HepG2 (cell line): ENCODE measurements around the gene RPL37A.

ENCODE experiments used
- ATF2 ChIP-seq: sonication (generic); formaldehyde crosslinking; IDR thresholded peaks from 2 replicates; pipeline ENCODE4 v1.4.0; 2020; ENCODE audit warnings: missing genetic modification reagents
- CHD4 ChIP-seq: fragments of 200-600 bp; sonication (generic); IDR thresholded peaks from 2 replicates; pipeline ENCODE4 v1.7.0; 2017; ENCODE audit warnings: mild to moderate bottlenecking, low read length, borderline replicate concordance
- IRF1 ChIP-seq: sonication (generic); formaldehyde crosslinking; IDR thresholded peaks from 2 replicates; pipeline ENCODE4 v1.4.0; 2020; ENCODE audit warnings: low read depth, mild to moderate bottlenecking, missing genetic modification reagents
- KDM6A ChIP-seq: IDR thresholded peaks from 2 replicates; pipeline ENCODE4 v1.6.1; 2016; ENCODE audit warnings: low read depth
- NCOA2 ChIP-seq: sonication (generic); formaldehyde crosslinking; IDR thresholded peaks from 2 replicates; pipeline ENCODE4 v1.8.0; 2022; ENCODE audit warnings: inconsistent platforms
- PHF21A ChIP-seq: sonication (generic); formaldehyde crosslinking; IDR thresholded peaks from 2 replicates; pipeline ENCODE4 v1.5.0; 2020; ENCODE audit warnings: mild to moderate bottlenecking, missing genetic modification reagents
- REL ChIP-seq: sonication (generic); formaldehyde crosslinking; conservative IDR thresholded peaks from 2 replicates; pipeline ENCODE4 v1.8.0; 2022; ENCODE audit warnings: mild to moderate bottlenecking, missing genetic modification reagents, moderate library complexity
- SMAD1 ChIP-seq: sonication (generic); formaldehyde crosslinking; IDR thresholded peaks from 2 replicates; pipeline ENCODE4 v1.4.0; 2020; ENCODE audit warnings: missing genetic modification reagents, low read depth, mild to moderate bottlenecking, borderline replicate concordance
- SP2 ChIP-seq: sonication (generic); formaldehyde crosslinking; IDR thresholded peaks from 2 replicates; pipeline ENCODE4 v1.5.1; 2020; ENCODE audit warnings: mild to moderate bottlenecking, missing genetic modification reagents
- ZSCAN29 ChIP-seq: sonication (generic); formaldehyde crosslinking; conservative IDR thresholded peaks from 2 replicates; pipeline ENCODE4 v1.4.0; 2020; ENCODE audit warnings: mild to moderate bottlenecking, missing genetic modification reagents
- TF ChIP-seq, protein P1 (sequence below): sonication (generic); formaldehyde crosslinking; IDR thresholded peaks from 2 replicates; pipeline ENCODE4 v1.5.0; 2020; ENCODE audit warnings: mild to moderate bottlenecking, missing genetic modification reagents, moderate library complexity

DNA sequence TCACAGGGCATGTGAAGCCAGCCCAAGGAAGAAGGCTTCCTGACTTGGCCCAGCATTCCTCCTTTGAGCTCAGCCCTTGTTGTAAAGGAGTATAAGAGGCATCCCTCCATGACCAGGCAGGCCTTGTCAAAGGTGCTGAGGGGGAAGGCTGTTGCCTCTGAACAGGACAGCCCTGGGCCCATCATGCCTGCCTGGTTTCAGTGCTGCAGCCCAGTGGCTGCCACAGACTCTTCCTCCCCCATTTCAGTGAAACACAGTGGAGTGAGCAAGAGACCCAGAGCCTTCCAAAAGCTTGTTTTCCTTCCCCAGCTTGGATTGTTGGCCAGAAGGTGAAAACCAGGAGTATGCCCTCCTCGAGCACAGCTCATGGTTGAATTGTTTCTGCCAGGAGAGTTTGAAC, 19.9 kb upstream of the RPL37A start:
- TF ChIP-seq NCOA2 (CRISPR knock-in tag) (no peak), IRF1 (CRISPR knock-in tag) (no peak), ATF2 (CRISPR knock-in tag) (no peak), PHF21A (CRISPR knock-in tag) (no peak), KDM6A (CRISPR knock-in tag) (no peak), SMAD1 (no peak), REL (CRISPR knock-in tag) (no peak), ZSCAN29 (no peak), CHD4 (no peak), SP2 (CRISPR knock-in tag) (no peak)
- TF ChIP-seq, protein P1, sequence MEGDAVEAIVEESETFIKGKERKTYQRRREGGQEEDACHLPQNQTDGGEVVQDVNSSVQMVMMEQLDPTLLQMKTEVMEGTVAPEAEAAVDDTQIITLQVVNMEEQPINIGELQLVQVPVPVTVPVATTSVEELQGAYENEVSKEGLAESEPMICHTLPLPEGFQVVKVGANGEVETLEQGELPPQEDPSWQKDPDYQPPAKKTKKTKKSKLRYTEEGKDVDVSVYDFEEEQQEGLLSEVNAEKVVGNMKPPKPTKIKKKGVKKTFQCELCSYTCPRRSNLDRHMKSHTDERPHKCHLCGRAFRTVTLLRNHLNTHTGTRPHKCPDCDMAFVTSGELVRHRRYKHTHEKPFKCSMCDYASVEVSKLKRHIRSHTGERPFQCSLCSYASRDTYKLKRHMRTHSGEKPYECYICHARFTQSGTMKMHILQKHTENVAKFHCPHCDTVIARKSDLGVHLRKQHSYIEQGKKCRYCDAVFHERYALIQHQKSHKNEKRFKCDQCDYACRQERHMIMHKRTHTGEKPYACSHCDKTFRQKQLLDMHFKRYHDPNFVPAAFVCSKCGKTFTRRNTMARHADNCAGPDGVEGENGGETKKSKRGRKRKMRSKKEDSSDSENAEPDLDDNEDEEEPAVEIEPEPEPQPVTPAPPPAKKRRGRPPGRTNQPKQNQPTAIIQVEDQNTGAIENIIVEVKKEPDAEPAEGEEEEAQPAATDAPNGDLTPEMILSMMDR (CRISPR knock-in tag) = no peak
